ENCODE results near the gene PCYT1A.

DNA sequence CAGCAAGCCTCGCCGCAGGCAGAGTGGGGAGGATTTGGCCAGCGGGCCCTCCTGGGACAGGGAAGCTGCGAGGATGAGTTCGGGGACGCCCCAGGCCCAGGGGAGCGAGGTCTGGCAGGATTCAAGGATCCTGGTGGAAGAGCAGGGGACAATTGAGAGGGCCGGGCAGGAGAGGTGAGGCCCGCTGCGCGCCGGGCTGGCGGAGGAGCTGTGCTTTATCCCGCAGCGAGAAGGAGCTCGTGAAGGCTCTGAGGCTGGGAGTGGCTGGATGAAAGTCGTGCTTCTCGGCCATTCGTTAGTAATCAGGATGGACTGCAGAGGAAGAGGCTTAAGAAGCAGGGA is 67.6 kb downstream of the PCYT1A start:
- no peak for TF ChIP-seq ESRRA (CRISPR knock-in tag; IDR thresholded peaks at IDR 0.05; ENCODE audit: borderline replicate concordance)
- no peak for TF ChIP-seq IRF2 (CRISPR knock-in tag; IDR thresholded peaks at IDR 0.05; ENCODE audit: borderline replicate concordance, low read depth)
- TF ChIP-seq, protein P1, sequence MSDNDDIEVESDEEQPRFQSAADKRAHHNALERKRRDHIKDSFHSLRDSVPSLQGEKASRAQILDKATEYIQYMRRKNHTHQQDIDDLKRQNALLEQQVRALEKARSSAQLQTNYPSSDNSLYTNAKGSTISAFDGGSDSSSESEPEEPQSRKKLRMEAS (CRISPR knock-in tag; IDR thresholded peaks at IDR 0.05) = no peak
- TF ChIP-seq, protein P2, sequence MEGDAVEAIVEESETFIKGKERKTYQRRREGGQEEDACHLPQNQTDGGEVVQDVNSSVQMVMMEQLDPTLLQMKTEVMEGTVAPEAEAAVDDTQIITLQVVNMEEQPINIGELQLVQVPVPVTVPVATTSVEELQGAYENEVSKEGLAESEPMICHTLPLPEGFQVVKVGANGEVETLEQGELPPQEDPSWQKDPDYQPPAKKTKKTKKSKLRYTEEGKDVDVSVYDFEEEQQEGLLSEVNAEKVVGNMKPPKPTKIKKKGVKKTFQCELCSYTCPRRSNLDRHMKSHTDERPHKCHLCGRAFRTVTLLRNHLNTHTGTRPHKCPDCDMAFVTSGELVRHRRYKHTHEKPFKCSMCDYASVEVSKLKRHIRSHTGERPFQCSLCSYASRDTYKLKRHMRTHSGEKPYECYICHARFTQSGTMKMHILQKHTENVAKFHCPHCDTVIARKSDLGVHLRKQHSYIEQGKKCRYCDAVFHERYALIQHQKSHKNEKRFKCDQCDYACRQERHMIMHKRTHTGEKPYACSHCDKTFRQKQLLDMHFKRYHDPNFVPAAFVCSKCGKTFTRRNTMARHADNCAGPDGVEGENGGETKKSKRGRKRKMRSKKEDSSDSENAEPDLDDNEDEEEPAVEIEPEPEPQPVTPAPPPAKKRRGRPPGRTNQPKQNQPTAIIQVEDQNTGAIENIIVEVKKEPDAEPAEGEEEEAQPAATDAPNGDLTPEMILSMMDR (IDR thresholded peaks at IDR 0.05) = no peak
- TF ChIP-seq ZNF219 (CRISPR knock-in tag; IDR thresholded peaks at IDR 0.05; ENCODE audit: borderline replicate concordance) = no peak
- TF ChIP-seq HMGA2 (CRISPR knock-in tag; IDR thresholded peaks at IDR 0.05) = no peak
- TF ChIP-seq PREB (CRISPR knock-in tag; IDR thresholded peaks at IDR 0.05; ENCODE audit: borderline replicate concordance) = no peak
- no peak for TF ChIP-seq ATF3 (CRISPR knock-in tag; conservative IDR thresholded peaks at IDR 0.05)
- TF ChIP-seq, protein P3, sequence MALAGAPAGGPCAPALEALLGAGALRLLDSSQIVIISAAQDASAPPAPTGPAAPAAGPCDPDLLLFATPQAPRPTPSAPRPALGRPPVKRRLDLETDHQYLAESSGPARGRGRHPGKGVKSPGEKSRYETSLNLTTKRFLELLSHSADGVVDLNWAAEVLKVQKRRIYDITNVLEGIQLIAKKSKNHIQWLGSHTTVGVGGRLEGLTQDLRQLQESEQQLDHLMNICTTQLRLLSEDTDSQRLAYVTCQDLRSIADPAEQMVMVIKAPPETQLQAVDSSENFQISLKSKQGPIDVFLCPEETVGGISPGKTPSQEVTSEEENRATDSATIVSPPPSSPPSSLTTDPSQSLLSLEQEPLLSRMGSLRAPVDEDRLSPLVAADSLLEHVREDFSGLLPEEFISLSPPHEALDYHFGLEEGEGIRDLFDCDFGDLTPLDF (CRISPR knock-in tag; IDR thresholded peaks at IDR 0.05) = no peak
- TF ChIP-seq, protein P4, sequence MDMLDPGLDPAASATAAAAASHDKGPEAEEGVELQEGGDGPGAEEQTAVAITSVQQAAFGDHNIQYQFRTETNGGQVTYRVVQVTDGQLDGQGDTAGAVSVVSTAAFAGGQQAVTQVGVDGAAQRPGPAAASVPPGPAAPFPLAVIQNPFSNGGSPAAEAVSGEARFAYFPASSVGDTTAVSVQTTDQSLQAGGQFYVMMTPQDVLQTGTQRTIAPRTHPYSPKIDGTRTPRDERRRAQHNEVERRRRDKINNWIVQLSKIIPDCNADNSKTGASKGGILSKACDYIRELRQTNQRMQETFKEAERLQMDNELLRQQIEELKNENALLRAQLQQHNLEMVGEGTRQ (CRISPR knock-in tag; IDR thresholded peaks at IDR 0.05) = no peak
